ENCODE data around the gene RASD2.

Gene RASD2

DNA sequence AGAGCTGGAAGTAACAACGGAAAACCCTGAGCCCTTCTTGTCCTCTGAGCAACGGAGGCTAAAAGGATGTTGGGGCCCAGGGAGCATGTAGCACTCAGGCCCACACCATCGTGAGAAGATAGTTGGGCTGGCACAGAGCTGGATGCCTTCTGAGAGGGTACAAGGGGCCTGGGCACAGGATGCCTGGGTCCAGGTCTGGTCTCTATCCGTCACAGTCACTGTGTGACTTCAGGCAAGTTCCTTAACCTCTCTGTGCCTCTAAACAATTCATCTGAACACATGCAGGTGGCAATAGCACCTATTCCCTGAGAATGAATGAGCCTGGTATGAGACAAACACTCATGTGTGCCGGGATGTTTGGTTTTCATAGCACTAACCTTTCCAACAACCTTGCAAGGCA, 47.3 kb downstream of the RASD2 start:
- DNase-seq: no peak

DNA sequence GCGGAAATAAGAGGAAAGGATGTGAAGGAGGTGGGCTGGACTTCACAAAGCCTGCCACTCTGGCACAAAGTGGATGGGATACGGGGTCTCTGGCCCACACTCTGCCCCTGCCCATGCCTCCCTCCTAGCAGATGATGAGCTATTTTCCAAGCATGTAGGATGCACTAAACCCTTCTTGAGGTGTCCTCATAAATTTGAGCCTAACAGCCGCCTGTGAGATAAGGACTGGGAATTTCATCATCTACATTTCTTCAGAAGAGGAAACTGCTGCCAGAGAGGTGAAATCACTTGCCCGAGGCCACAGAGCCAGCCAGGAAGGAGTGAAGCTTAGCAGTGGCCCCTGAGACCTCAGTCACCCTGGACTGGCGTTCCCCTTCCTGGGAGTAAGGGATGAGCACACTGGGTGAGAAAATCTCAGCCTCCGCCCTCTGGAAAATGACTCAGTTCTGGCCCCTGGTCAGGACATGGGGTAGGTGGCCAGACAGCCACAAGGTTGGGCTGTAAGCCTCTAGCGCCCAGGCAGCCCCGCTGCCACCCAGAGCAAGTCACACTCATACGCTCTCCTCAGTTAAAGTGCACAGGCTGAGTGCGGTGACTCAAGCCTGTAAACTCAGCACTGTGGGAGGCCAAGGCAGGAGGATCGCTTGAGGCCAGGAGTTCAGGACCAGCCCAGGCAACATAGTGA, 48.6 kb downstream of the RASD2 start:
- DNase-seq: no peak

DNA sequence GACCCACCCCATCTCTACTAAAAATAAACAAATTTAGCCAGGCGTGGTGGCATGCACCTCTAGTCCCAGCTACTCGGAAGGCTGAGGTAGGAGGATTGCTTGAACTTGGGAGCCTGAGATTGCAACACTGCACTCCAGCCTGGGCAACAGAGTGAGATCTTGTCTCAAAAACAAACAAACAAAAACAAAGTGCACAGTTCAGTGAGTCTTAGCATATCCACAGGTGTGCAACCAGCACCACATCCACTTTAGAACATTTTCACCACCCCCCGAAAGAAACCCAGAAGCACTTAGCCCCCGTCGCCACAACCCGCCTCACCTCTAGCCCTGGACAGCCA, 49.1 kb downstream of the RASD2 start:
- DNase-seq: no peak

DNA sequence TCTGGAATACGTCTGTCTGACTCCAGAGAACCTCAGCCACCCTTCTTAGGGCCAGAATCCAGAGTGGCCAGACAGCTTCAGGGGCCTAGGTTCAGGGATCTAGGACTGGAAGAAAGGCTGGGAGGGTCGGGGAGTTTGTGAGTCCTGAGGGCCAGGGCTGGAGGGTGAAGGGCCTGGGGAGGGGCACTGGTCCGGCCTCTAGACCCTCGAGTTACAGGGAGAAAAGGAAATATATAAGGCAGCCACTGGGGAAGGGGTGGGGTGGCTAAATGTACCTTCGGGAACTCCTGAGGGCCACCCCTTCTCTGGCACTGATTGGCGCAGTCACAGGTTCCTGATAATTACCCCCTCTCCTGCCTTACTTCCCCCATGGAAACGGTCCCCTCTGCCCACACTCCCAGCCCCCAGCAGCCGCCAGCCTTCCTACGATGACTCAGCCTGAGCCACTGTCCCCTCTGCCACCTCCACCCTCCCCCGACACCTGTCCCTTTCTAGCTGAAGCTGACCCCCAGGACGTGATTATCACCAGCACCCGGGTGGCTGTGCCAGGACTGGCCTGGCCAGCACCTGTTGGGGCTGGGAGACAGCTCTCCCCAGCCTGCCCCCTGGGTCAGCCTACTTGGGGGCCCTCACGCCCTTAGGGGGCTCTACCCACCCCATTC, 50.1 kb downstream of the RASD2 start:
- DNase-seq: no peak

DNA sequence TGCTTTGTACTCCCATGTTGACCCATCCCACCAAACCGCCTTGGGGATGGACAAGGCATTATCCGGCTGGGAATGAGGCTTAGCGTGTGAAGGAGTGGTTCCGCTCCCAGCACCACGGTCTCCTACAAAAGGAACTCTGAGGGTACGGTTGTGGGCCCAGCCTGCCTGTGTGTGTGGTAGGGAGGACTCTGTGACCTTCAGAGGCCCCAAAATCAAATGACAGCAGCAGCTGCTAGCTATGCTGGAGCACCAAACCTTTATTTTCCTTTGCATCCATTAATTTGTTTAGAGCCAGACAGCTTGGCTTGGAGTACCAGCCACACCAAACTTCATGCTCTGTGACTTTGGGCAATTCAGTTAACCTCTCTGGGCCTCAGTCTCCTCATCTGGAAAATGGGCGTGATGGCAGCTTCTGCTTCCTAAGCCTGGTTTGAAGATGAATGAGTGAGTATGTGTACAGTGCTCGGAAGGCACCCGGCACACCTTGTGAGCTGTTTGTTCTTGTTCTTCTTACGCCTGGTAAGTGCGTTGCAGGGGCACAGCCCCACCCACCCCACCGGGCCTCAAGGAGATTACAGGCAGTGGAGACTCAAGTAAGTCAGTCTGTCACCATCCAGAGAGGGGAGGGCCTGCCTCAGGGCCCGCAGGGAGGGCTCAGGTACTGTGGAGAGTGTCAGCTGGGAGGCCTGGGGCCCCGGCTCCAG, 51.2 kb downstream of the RASD2 start:
- no peak for DNase-seq

DNA sequence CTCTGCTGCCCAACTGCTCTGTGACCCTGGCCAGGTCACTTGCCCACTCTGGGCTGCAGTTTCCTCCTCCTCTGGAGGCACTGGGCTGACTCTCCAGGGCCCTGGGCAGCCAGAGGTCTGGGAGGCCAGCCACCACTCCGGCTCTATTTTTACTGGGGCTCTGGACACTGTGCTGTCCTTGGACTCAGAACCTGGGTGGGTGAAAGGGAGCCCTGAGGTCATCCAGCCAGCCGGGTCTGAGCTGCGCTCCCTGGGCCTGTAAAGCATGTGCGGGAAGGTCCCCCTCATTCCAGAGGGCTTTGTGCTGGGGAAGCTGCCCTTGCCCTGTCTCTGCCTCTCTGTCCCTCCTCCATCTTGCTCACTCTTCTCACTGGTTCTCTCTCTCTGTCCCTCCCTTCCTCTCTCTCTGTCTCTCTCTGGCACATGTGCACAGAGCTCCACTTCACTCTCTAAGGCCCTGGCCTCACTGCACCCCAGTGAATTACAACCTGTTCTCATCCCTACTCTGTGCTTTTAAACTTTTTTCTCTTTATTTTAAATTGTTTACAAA, 51.9 kb downstream of the RASD2 start:
- DNase-seq: no peak

DNA sequence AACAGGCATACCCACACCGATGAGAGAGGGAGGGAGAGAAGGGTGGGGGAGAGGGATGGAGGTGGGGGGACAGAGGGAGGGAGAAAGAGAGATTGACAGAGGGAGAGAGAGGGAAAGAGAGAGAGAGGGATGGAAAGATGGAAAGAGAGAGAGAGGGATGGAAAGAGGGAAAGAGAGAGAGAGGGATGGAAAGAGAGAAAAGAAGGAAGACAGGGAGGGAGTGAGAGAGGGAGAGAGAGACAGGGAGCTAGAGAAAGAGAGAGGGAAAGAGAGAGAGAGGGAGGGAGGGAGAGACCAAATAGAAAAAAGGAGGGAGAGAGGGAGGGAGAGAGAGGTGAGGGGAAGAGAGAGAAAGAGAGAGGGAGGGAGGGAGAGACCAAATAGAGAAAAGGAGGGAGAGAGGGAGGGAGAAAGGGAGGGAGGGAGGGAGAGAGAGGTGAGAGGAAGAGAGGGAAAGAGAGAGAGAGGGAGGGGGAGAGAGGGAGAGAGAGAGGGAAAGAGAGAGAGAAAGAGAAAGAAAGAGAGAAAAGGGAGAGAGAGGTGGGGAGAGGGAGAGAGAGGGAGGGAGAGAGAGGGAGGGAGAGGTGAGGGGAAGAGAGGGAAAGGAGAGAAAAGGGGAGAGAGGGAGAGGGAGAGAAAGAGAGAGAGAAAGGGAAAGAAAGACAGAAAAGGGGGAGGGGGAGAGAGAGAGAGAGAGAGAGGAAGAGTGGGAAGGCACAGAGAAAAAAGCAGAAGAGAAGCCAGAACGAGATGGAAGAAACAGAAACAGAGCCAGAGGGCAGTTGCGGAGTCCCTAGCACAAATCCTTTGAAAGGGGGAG, 52.6 kb downstream of the RASD2 start:
- DNase-seq: no peak

DNA sequence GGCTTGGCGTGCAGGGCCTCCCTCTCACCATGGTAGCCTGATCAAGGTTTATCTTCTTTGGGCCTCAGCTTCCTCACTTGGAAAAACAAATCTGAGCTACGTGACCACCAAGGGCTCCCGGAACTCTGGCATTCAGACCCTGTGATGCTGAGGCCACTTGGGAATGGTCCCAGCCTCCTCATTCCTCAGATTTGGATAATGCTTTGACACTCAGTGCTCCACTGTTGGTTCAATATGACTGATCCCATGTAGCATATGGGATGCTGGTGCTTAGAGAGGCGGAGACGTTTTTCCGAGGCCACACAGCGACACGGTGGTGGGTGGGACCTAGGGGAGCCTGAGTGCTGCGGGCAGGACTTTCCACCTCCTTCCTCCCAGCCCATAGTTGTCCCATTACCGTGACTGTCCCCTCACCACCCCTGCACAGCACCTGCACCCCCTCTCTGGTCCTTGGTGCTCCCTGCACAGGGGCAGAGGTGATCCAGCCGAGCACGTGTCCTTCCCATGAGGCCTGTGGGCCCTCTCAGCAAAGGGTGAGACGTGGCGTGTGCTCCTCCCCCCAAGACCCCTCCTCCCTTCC, 53.4 kb downstream of the RASD2 start:
- no peak for DNase-seq

DNA sequence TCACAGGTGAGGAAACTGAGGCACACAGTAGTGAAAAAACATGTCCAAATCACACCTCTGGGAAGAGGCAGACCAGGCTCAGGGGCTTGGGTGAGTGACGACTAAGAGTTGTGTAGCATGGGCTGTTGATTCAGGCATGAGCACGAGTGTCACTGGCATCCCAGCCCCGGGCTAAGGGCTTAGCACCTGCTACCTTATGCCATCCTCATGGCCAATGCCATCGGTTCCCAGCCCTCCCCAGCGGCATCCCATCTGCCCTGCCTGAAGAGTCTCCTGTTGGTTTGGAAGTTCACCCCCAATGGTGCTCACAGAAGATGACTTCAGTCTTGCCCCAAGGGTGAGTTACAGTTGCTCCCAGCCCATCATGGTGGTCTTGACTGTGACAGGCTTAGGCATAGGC, 54.1 kb downstream of the RASD2 start:
- DNase-seq: no peak

DNA sequence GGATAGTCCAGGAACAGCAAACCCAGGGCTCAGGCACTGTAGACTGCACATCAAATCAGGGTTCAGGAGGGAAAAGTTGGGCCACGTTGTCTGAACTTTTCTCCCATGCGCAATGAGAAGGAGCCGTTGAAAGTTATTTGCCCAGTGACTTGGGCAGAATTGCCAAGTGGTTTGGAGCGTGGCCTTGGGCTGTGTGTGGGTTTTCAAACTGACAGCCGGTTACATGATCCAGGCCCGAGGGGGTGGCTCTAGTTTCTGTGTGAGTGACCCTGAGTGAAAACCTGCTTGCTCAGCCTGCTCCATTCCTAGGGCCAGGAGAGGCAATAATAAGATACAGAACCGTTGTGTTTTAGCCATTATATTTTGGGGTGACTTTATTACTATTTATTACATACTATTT, 56.2 kb downstream of the RASD2 start:
- DNase-seq: no peak

DNA sequence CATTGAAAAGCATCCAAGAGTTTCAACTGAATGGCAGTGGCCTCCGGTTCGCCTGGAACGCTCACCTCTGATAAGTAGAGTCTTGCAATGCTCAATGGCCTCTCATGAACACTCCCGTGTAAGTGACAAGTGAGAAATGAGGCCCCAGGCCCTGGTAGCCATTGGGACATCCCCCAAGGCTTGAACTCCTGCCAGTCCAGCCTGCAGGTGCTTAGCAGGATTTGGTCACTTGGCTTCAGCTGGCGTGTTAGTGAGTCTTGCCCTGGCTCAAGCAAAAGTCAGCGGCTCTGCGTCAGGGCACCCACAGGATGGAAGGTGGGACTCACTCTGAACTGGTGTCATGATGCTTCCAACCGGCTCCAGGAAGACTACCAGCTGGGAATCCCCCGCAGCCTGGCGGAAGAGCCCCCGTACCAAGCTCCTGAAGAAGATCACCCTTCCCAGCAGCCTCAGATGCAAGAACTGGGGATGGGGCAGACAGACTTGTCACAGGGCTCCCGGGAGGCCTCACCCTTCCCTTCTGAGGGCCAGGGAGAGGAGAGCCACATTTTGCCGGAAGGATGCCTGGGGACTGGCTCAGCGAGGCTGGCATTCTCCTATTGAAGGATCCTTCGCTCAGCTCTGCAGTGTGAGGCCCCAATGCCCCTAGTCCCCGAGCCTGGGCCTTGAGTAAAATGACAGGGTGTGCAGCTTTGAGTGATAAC, 57.2 kb downstream of the RASD2 start:
- no peak for DNase-seq

DNA sequence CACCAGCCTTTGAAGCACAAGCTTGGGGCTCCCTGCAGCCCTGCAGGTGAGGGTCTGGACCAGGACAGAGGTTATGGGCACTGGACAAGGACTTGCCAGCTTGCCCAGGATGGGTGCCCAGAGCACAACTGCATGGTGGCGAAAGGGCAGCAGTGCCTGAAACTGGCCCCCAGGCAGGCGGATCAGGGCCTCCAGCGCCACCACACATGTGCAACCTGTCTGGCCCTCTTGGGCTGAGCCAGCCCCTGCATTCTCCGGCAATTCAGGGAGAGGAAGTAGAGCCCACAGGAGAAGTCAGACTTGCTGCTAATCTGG, 57.7 kb downstream of the RASD2 start:
- DNase-seq: no peak

DNA sequence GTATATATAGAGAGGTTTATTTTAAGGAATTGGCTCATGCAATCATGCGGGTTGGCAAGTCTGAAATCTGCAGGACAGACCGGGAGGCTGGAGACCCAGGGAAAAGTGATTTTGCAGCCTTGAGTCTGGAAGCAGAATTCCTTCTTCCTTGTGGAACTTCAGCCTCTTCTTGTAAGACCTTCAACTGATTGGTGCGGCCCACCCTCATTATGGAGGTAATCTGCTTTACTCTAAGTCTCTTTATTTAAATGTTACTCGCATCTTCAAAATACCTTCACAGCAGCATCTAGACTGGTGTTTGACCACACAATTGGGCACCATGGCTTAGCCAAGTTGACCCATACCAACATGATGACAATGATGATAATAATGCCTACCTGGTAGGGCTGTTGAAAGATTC, 58.7 kb downstream of the RASD2 start:
- DNase-seq: no peak

DNA sequence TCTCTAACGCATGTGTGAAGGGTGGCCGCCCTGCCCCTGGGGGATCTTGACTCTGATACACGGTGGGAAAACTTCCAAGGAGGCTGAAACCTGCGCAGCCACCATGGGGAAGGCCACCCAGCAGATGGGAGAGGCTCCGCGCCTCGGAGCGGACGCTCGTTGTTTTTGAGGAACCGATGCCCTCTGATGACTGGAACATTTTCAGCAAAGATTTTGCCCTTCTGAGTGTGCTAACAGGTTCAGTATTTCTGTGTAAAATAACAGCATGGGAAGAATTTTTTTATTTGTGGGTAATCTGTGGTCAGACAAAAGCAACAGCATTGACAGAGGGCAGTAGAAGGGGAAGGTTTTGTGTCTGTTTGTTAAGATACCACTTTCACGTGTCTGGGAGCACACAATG, 59.8 kb downstream of the RASD2 start:
- DNase-seq: no peak

DNA sequence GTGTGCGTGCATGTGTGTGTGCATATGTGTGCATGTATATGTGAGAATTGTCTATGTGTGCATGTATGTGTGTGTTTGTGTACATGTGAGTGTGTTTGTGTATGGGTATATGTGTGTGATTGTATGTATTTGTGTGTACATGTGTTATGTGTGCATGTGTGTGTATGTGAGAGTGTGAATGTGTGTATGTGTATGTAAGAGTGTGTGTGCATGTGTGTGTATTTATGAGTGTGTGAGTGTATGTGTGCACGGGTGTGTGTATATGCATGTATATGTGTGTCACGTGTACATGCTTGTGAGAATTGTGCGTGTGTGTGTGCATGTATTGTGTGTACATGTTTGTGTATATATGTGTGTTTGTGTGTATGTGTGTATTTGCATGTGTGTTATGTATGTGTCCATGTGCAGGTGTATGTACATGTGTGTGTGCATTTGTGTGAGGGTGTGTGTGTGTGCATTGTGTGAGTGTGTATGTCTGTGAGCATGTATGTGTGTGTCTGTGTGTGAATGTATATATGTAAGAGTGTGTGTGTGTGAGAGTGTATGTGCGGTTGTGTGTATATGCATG, 60.5 kb downstream of the RASD2 start:
- DNase-seq: no peak

DNA sequence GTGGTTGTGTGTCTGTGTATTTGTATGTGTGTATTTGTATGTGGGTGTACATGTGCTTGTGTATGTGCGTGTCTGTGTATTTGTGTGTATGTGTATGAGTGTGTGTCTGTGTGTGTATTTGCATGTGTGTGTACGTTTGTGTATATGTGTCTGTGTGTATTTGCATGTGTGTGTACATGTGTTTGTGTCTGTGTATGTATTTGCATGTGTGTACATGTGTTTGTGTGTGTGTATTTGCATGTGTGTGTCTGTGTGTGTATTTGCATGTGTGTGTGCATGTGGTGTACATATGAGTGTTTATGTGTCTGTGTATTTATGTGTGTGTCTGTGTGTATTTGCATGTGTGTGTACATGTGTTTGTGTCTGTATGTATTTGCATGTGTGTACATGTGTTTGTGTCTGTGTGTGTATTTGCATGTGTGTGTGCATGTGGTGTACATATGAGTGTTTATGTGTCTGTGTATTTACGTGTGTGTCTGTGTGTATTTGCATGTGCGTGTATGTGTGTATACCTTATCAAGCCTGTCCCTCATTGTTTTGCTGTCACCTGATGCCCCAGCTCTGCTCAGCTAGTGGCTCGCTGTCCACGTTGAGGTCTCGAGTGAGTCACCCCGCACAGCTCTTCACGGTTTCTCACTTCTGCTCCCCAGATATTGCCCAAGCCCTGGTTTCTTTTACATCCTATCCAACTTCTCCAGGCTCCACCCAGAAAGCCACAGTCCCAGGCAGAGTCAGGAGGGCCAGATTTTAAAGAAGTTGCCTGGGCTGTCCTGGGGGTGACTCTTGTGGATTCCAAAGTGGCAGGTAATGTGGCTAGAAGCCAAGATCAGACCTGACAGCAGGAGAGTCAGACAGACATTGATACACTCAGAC, 61.3 kb downstream of the RASD2 start:
- no peak for DNase-seq

Data from activated CD4-positive, alpha-beta T cell treated with anti-CD3 and anti-CD28 coated beads for 1 hour (primary cell).